Breast epithelium (tissue), 4 donors: ENCODE measurements around the gene VENTX. TPM values are rescaled to one million over a fixed set of nuclear protein-coding genes. Genes with fewer than 3 reads are reported as not detected.

ENCODE experiments used
- DNase-seq, 2 donors: peaks; one replicate each; pipeline ENCODE4 v3.0.0-alpha.2; 2019; ENCODE audit warnings: low spot score in 2 of 2
- H3K27ac ChIP-seq, 2 donors: fragments of 200-600 bp; sonication (generic) in 1 of 2; one replicate each; pipeline ENCODE4 v1.5.1; 2016 to 2019; ENCODE audit warnings: mild to moderate bottlenecking in 1 of 2
- H3K27me3 ChIP-seq, 2 donors: fragments of 200-600 bp; sonication (generic) in 1 of 2; one replicate each; pipeline versions ENCODE4 v1.5.1 to v1.6.0; 2017 to 2019; ENCODE audit warnings: control low read depth in 1 of 2, mild to moderate bottlenecking in 1 of 2
- H3K36me3 ChIP-seq: fragments of 200-600 bp; one replicate; pipeline ENCODE4 v1.5.1; 2019
- H3K4me1 ChIP-seq, 2 donors: fragments of 200-600 bp; sonication (generic); one replicate each; pipeline ENCODE4 v1.5.1; 2016 to 2019; ENCODE audit warnings: control low read depth in 1 of 2
- H3K4me3 ChIP-seq, 3 donors: fragments of 200-600 bp; sonication (generic); 1 replicate in 2 of 3; 2 replicates in 1 of 3; pipeline ENCODE4 v1.5.1; 2016 to 2019; ENCODE audit warnings: mild to moderate bottlenecking in 3 of 3, moderate library complexity in 2 of 3
- H3K9me3 ChIP-seq, 2 donors: fragments of 200-600 bp; sonication (generic) in 1 of 2; one replicate each; pipeline ENCODE4 v1.5.1; 2016 to 2019; ENCODE audit warnings: control low read depth in 1 of 2
- CTCF ChIP-seq, 3 donors: fragments of 450-650 bp; IDR thresholded peaks; one replicate each; pipeline ENCODE4 v1.5.1; 2016 to 2017; ENCODE audit warnings: antibody characterized with exemption in 3 of 3, mild to moderate bottlenecking in 3 of 3, moderate library complexity in 3 of 3
- POLR2A ChIP-seq: fragments of 450-650 bp; IDR thresholded peaks from one replicate; pipeline ENCODE4 v1.6.1; 2016; ENCODE audit warnings: antibody characterized with exemption, mild to moderate bottlenecking, moderate library complexity
- POLR2AphosphoS5 ChIP-seq, 3 donors: sonication (generic); formaldehyde crosslinking; IDR thresholded peaks; one replicate each; pipeline ENCODE4 v1.6.1; 2017; ENCODE audit warnings: antibody characterized with exemption in 3 of 3
- intact Hi-C: fragments of 100-400 bp; cut with DNase I; formaldehyde crosslinking; loops from one replicate; pipeline ENCODE4 v1.15.1; 2023; ENCODE audit warnings: low total_unique reads
- total RNA-seq, 3 donors: library from RNA; depleted of rRNA; stranded (reverse); fragments of >200 nt; gene quantifications; one replicate each; pipeline ENCODE4 v1.1.0, GENCODE V29; 2016

Gene VENTX
- total RNA-seq, 3 donors from 2014 or later, result 0.33 to 4.6 (median 0.73) TPM

- peaks cover 0 to 11% of the 10 kb centered on the region in 2 donors for H3K27me3 ChIP-seq
- DNase-seq, result no peak
- H3K36me3 ChIP-seq, result no peaks in the 10 kb centered on the region
- H3K9me3 ChIP-seq, result no peaks in the 10 kb centered on the region
- TF ChIP-seq CTCF (IDR thresholded peaks at IDR 0.05) (no peak), POLR2AphosphoS5 (IDR thresholded peaks at IDR 0.05) (no peak), POLR2A (no peak)
- intact Hi-C loops, result no loop called here
- no peak overlapping the region for H3K27ac ChIP-seq
- no peaks in the 10 kb centered on the region for H3K4me1 ChIP-seq
- no peak overlapping the region for H3K4me3 ChIP-seq
These were observed 38.2 kb upstream of the VENTX start for GRCh38 chr10:133199488-133199885.

GRCh38 chr10:133199992-133200611, 37.6 kb upstream of the VENTX start:
- Histone ChIP-seq H3K36me3 (no peaks in the 10 kb centered on the region), H3K9me3 (no peaks in the 10 kb centered on the region), H3K4me3 (no peak overlapping the region), H3K4me1 (no peaks in the 10 kb centered on the region), H3K27ac (no peak overlapping the region), H3K27me3 (peaks cover 0 to 11% of the 10 kb centered on the region in 2 donors)
- DNase-seq, result no peak
- intact Hi-C loops, result no loop called here
- no peak for TF ChIP-seq POLR2AphosphoS5 (IDR thresholded peaks at IDR 0.05)
- TF ChIP-seq POLR2A, result no peak
- TF ChIP-seq CTCF (IDR thresholded peaks at IDR 0.05), result no peak

- Histone ChIP-seq H3K9me3 (no peaks in the 10 kb centered on the region), H3K36me3 (no peaks in the 10 kb centered on the region)
- DNase-seq, result no peak
These were observed 37.0 kb upstream of the VENTX start for GRCh38 chr10:133200621-133201031.

GRCh38 chr10:133201151-133201947, 36.3 kb upstream of the VENTX start:
- Histone ChIP-seq H3K36me3 (no peaks in the 10 kb centered on the region), H3K27ac (no peak overlapping the region), H3K9me3 (no peaks in the 10 kb centered on the region), H3K4me1 (no peaks in the 10 kb centered on the region), H3K4me3 (no peak overlapping the region), H3K27me3 (peaks cover 0 to 10% of the 10 kb centered on the region in 2 donors)
- no peak for DNase-seq
- TF ChIP-seq POLR2A (no peak), POLR2AphosphoS5 (IDR thresholded peaks at IDR 0.05) (no peak), CTCF (IDR thresholded peaks at IDR 0.05) (no peak)
- intact Hi-C loops, result no loop called here

More at GRCh38 chr10:133200621-133201031, 37.0 kb upstream of the VENTX start:
- Histone ChIP-seq H3K4me3 (no peak overlapping the region), H3K27ac (no peak overlapping the region), H3K27me3 (peaks cover 0 to 8% of the 10 kb centered on the region in 2 donors), H3K4me1 (no peaks in the 10 kb centered on the region)
- no peak for TF ChIP-seq POLR2A
- no peak for TF ChIP-seq CTCF (IDR thresholded peaks at IDR 0.05)
- no peak for TF ChIP-seq POLR2AphosphoS5 (IDR thresholded peaks at IDR 0.05)
- intact Hi-C loops, result no loop called here
